Stomach smooth muscle (tissue), 2 donors: ENCODE results near the gene CDCA4.
A peak's percentile ranks its signal among the peaks of the same experiment; 100 is the strongest.

Source experiments
- H3K27ac ChIP-seq: one replicate; pipeline ENCODE4 v1.7.0; 2013; ENCODE audit warnings: mild to moderate bottlenecking, low read length, inconsistent platforms
- H3K27me3 ChIP-seq, 2 donors: one replicate each; pipeline ENCODE4 v1.7.0; 2013; ENCODE audit warnings: low read length in 2 of 2; ENCODE audit not compliant: insufficient read depth in 2 of 2, control insufficient read depth in 1 of 2
- H3K36me3 ChIP-seq, 2 donors: one replicate each; pipeline ENCODE4 v1.7.0; 2013; ENCODE audit warnings: low read length in 2 of 2; ENCODE audit not compliant: control insufficient read depth in 2 of 2, insufficient read depth in 2 of 2
- H3K4me1 ChIP-seq: one replicate; pipeline ENCODE4 v1.7.0; 2013; ENCODE audit warnings: low read length; ENCODE audit not compliant: control insufficient read depth, insufficient read depth
- H3K4me3 ChIP-seq, 2 donors: one replicate each; pipeline ENCODE4 v1.7.0; 2013; ENCODE audit warnings: low read length in 2 of 2
- H3K9ac ChIP-seq, 2 donors: one replicate each; pipeline ENCODE4 v1.7.0; 2013; ENCODE audit warnings: low read length in 2 of 2, mild to moderate bottlenecking in 1 of 2
- H3K9me3 ChIP-seq, 2 donors: one replicate each; pipeline ENCODE4 v1.7.0; 2013; ENCODE audit warnings: low read length in 2 of 2; ENCODE audit not compliant: control insufficient read depth in 2 of 2
- donor health status: healthy.
- donor health status: Pancreatic carcinoma.

Gene CDCA4

GRCh38 chr14:104996032-104996431 lies 24.9 kb downstream of the CDCA4 start:
- Histone ChIP-seq H3K4me1 (no peaks in the 10 kb centered on the region), H3K27ac (no peak overlapping the region), H3K27me3 (no peaks in the 10 kb centered on the region), H3K9ac (no peak overlapping the region), H3K4me3 (no peak overlapping the region), H3K36me3 (peaks cover 6 to 22% of the 10 kb centered on the region in 2 donors), H3K9me3 (no peaks in the 10 kb centered on the region)

- H3K4me1 ChIP-seq: no peaks in the 10 kb centered on the region
- peaks cover 6 to 22% of the 10 kb centered on the region in 2 donors for H3K36me3 ChIP-seq
- H3K9me3 ChIP-seq: no peaks in the 10 kb centered on the region
- H3K27ac ChIP-seq: no peak overlapping the region
- no peak overlapping the region for H3K9ac ChIP-seq
- no peak overlapping the region for H3K4me3 ChIP-seq
- no peaks in the 10 kb centered on the region for H3K27me3 ChIP-seq
Measured at GRCh38 chr14:104994978-104995377, 25.9 kb downstream of the CDCA4 start.

GRCh38 chr14:104993808-104994591 lies 26.9 kb downstream of the CDCA4 start:
- no peaks in the 10 kb centered on the region for H3K4me1 ChIP-seq
- no peaks in the 10 kb centered on the region for H3K9me3 ChIP-seq
- H3K27ac ChIP-seq: no peak overlapping the region
- no peak overlapping the region for H3K9ac ChIP-seq
- H3K27me3 ChIP-seq: no peaks in the 10 kb centered on the region
- peaks cover 6 to 22% of the 10 kb centered on the region in 2 donors for H3K36me3 ChIP-seq
- H3K4me3 ChIP-seq: no peak overlapping the region

- H3K4me1 ChIP-seq: no peaks in the 10 kb centered on the region
- H3K36me3 ChIP-seq: peaks cover 6 to 22% of the 10 kb centered on the region in 2 donors
- no peak overlapping the region for H3K9ac ChIP-seq
- no peaks in the 10 kb centered on the region for H3K27me3 ChIP-seq
- H3K9me3 ChIP-seq: no peaks in the 10 kb centered on the region
- no peak overlapping the region for H3K4me3 ChIP-seq
- no peak overlapping the region for H3K27ac ChIP-seq
Measured at GRCh38 chr14:104993306-104993705, 27.6 kb downstream of the CDCA4 start.

- Histone ChIP-seq H3K36me3 (peaks cover 6 to 22% of the 10 kb centered on the region in 2 donors), H3K4me3 (no peak overlapping the region), H3K9me3 (no peaks in the 10 kb centered on the region), H3K27me3 (no peaks in the 10 kb centered on the region), H3K9ac (no peak overlapping the region), H3K27ac (no peak overlapping the region), H3K4me1 (no peaks in the 10 kb centered on the region)
Measured at GRCh38 chr14:104992501-104992900, 28.4 kb downstream of the CDCA4 start.

- no peaks in the 10 kb centered on the region for H3K27me3 ChIP-seq
- H3K27ac ChIP-seq: no peak overlapping the region
- peaks cover 6 to 22% of the 10 kb centered on the region in 2 donors for H3K36me3 ChIP-seq
- no peak overlapping the region for H3K9ac ChIP-seq
- H3K4me3 ChIP-seq: no peak overlapping the region
- peaks cover 2% of the 10 kb centered on the region for H3K4me1 ChIP-seq
- H3K9me3 ChIP-seq: no peaks in the 10 kb centered on the region
Measured at GRCh38 chr14:104991896-104992230, 29.0 kb downstream of the CDCA4 start.

- Histone ChIP-seq H3K36me3 (peaks cover 2 to 18% of the 10 kb centered on the region in 2 donors), H3K9ac (no peak overlapping the region), H3K9me3 (no peaks in the 10 kb centered on the region), H3K27me3 (no peaks in the 10 kb centered on the region), H3K27ac (no peak overlapping the region), H3K4me1 (peaks cover 16% of the 10 kb centered on the region), H3K4me3 (no peak overlapping the region)
Measured at GRCh38 chr14:104989951-104990303, 31.0 kb downstream of the CDCA4 start.

GRCh38 chr14:104989236-104989950 lies 31.5 kb downstream of the CDCA4 start:
- H3K4me1 ChIP-seq: peaks cover 16% of the 10 kb centered on the region
- H3K4me3 ChIP-seq: no peak overlapping the region
- H3K27ac ChIP-seq: no peak overlapping the region
- no peaks in the 10 kb centered on the region for H3K27me3 ChIP-seq
- no peaks in the 10 kb centered on the region for H3K9me3 ChIP-seq
- no peak overlapping the region for H3K9ac ChIP-seq
- H3K36me3 ChIP-seq: peaks cover 2 to 15% of the 10 kb centered on the region in 2 donors

GRCh38 chr14:104986487-104987164 lies 34.3 kb downstream of the CDCA4 start:
- Histone ChIP-seq H3K27me3 (no peaks in the 10 kb centered on the region), H3K36me3 (peaks cover 0 to 2% of the 10 kb centered on the region in 2 donors), H3K9me3 (no peaks in the 10 kb centered on the region), H3K4me3 (peak overlapping the region; percentile 62 to 80), H3K9ac (no peak overlapping the region), H3K27ac (no peak overlapping the region), H3K4me1 (peaks cover 16% of the 10 kb centered on the region)

GRCh38 chr14:104985675-104986486 lies 35.0 kb downstream of the CDCA4 start, which contains the start of gene CLBA1:
Gene CLBA1 (plus strand): TSS chr14:104985788. CDS start chr14:104986432, 644 bp downstream.
- Histone ChIP-seq H3K9me3 (no peaks in the 10 kb centered on the region), H3K27me3 (no peaks in the 10 kb centered on the region), H3K4me3 (peak within 1 kb of the TSS; percentile 62 to 80), H3K36me3 (no peaks in the 10 kb centered on the region), H3K27ac (peak within 1 kb of the TSS; percentile 18), H3K4me1 (peaks cover 16% of the 10 kb centered on the region), H3K9ac (peak within 1 kb of the TSS; percentile 55 to 65)
